ENCODE results near the gene PYGO1.

DNA sequence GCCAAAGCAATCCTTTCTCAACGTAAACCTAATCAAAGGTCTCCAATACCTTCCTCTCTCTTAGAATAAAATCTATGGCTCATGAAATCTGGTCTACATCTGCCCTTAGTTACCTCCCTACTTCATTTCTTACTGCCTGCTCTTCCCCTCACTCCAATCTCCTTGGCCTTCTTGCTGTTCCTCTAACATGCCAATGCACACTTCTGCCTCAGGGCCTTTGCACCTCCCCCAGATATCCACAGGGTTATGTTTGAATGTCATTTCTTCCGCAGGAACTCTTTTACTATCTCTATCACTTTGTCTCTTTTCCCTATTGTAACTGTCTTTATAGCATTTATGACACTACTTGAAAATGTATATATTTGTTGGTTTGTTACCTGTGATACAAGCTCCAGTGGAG lies 44.3 kb upstream of the PYGO1 start:
- no peak for TF ChIP-seq EZH2phosphoT487 (IDR thresholded peaks at IDR 0.05; ENCODE audit: borderline replicate concordance, low read depth, low read length)
- TF ChIP-seq, protein P1, sequence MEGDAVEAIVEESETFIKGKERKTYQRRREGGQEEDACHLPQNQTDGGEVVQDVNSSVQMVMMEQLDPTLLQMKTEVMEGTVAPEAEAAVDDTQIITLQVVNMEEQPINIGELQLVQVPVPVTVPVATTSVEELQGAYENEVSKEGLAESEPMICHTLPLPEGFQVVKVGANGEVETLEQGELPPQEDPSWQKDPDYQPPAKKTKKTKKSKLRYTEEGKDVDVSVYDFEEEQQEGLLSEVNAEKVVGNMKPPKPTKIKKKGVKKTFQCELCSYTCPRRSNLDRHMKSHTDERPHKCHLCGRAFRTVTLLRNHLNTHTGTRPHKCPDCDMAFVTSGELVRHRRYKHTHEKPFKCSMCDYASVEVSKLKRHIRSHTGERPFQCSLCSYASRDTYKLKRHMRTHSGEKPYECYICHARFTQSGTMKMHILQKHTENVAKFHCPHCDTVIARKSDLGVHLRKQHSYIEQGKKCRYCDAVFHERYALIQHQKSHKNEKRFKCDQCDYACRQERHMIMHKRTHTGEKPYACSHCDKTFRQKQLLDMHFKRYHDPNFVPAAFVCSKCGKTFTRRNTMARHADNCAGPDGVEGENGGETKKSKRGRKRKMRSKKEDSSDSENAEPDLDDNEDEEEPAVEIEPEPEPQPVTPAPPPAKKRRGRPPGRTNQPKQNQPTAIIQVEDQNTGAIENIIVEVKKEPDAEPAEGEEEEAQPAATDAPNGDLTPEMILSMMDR (conservative IDR thresholded peaks at IDR 0.05; ENCODE audit: low read length): no peak

Measured in OCI-LY7 (cell line).